Mesenchymal stem cell (in vitro differentiated cells and primary cell): ENCODE results near the gene SRC.

Experiments
- DNase-seq: peaks from one replicate; pipeline ENCODE4 v3.0.0-alpha.2; 2013
- H2AFZ ChIP-seq: one replicate; pipeline ENCODE4 v1.6.1; 2013; ENCODE audit warnings: low read depth, mild to moderate bottlenecking, control low read depth, inconsistent platforms, low read length, moderate library complexity
- H2AK5ac ChIP-seq: 2 replicates; pipeline ENCODE4 v1.6.1; 2013; ENCODE audit warnings: low read length, moderate library complexity, mild to moderate bottlenecking, inconsistent platforms; ENCODE audit not compliant: severe bottlenecking
- H2BK120ac ChIP-seq: one replicate; pipeline ENCODE4 v1.6.1; 2013; ENCODE audit warnings: low read depth, mild to moderate bottlenecking, inconsistent platforms, low read length, moderate library complexity
- H2BK12ac ChIP-seq, 2 experiments: one replicate each; pipeline ENCODE4 v1.6.1; 2013; ENCODE audit warnings: inconsistent platforms in 2 of 2, low read length in 2 of 2, mild to moderate bottlenecking in 2 of 2, moderate library complexity in 2 of 2, control low read depth in 1 of 2
- H2BK15ac ChIP-seq: one replicate; pipeline ENCODE4 v1.6.1; 2013; ENCODE audit warnings: mild to moderate bottlenecking, low read depth, inconsistent platforms; ENCODE audit not compliant: poor library complexity, severe bottlenecking
- H2BK5ac ChIP-seq: 2 replicates; pipeline ENCODE4 v1.6.1; 2013; ENCODE audit warnings: low read depth, mild to moderate bottlenecking, low read length, control low read depth, inconsistent platforms; ENCODE audit not compliant: poor library complexity, severe bottlenecking
- H3K14ac ChIP-seq, 2 experiments: one replicate each; pipeline ENCODE4 v1.6.1; 2013; ENCODE audit warnings: inconsistent platforms in 2 of 2, low read length in 2 of 2, control low read depth in 1 of 2, mild to moderate bottlenecking in 1 of 2, moderate library complexity in 1 of 2
- H3K18ac ChIP-seq, 2 experiments: one replicate each; pipeline ENCODE4 v1.6.1; 2013; ENCODE audit warnings: inconsistent platforms in 2 of 2, low read length in 2 of 2, control low read depth in 1 of 2, low read depth in 1 of 2, mild to moderate bottlenecking in 1 of 2
- H3K23ac ChIP-seq, 2 experiments: one replicate each; pipeline ENCODE4 v1.6.1; 2013; ENCODE audit warnings: inconsistent platforms in 2 of 2, low read length in 2 of 2, mild to moderate bottlenecking in 2 of 2, moderate library complexity in 2 of 2, control low read depth in 1 of 2
- H3K27ac ChIP-seq: 2 replicates; pipeline ENCODE4 v1.5.1; 2013; ENCODE audit warnings: mild to moderate bottlenecking, moderate library complexity, low read length, control low read depth, inconsistent platforms; ENCODE audit not compliant: poor library complexity, severe bottlenecking
- H3K27me3 ChIP-seq, 2 experiments: 2 replicates each; pipeline versions ENCODE4 v1.6.1 to v1.7.0; 2013; ENCODE audit warnings: low read length in 2 of 2, mild to moderate bottlenecking in 2 of 2, moderate library complexity in 2 of 2, control low read depth in 1 of 2, inconsistent platforms in 1 of 2; ENCODE audit not compliant: control insufficient read depth in 1 of 2, insufficient read depth in 1 of 2
- H3K36me3 ChIP-seq, 2 experiments: 2 replicates each; pipeline versions ENCODE4 v1.6.1 to v1.7.0; 2013; ENCODE audit warnings: low read length in 2 of 2, control low read depth in 1 of 2, inconsistent platforms in 1 of 2, low read depth in 1 of 2, mild to moderate bottlenecking in 1 of 2; ENCODE audit not compliant: insufficient read depth in 2 of 2, control insufficient read depth in 1 of 2
- H3K4ac ChIP-seq, 2 experiments: one replicate each; pipeline ENCODE4 v1.6.1; 2013; ENCODE audit warnings: inconsistent platforms in 2 of 2, low read length in 2 of 2, mild to moderate bottlenecking in 2 of 2, moderate library complexity in 2 of 2, control low read depth in 1 of 2, low read depth in 1 of 2
- H3K4me1 ChIP-seq: 2 replicates; pipeline ENCODE4 v1.6.1; 2013; ENCODE audit warnings: low read depth, low read length, control low read depth; ENCODE audit not compliant: control insufficient read depth, insufficient read depth
- H3K4me2 ChIP-seq: 2 replicates; pipeline ENCODE4 v1.6.1; 2013; ENCODE audit warnings: low read length, mild to moderate bottlenecking, inconsistent platforms; ENCODE audit not compliant: poor library complexity, severe bottlenecking
- H3K4me3 ChIP-seq, 2 experiments: 2 replicates each; pipeline versions ENCODE4 v1.5.1 to v1.7.0; 2013; ENCODE audit warnings: low read length in 2 of 2, mild to moderate bottlenecking in 2 of 2, control low read depth in 1 of 2, low read depth in 1 of 2; ENCODE audit not compliant: insufficient read depth in 1 of 2
- H3K79me1 ChIP-seq: replicated peaks from 2 replicates; pipeline ENCODE4 v1.6.1; 2013; ENCODE audit warnings: mild to moderate bottlenecking, control low read depth, low read length, inconsistent platforms; ENCODE audit not compliant: poor library complexity, severe bottlenecking
- H3K9ac ChIP-seq: 2 replicates; pipeline ENCODE4 v1.7.0; 2013; ENCODE audit warnings: mild to moderate bottlenecking, low read length, moderate library complexity
- H3K9me3 ChIP-seq: 2 replicates; pipeline ENCODE4 v1.7.0; 2013; ENCODE audit warnings: mild to moderate bottlenecking, low read length; ENCODE audit not compliant: control insufficient read depth
- H4K8ac ChIP-seq: one replicate; pipeline ENCODE4 v1.6.1; 2013; ENCODE audit warnings: inconsistent platforms, mild to moderate bottlenecking, low read length, moderate library complexity
- H4K91ac ChIP-seq: one replicate; pipeline ENCODE4 v1.6.1; 2013; ENCODE audit warnings: mild to moderate bottlenecking, low read length, inconsistent platforms
- WGBS: methylation state at CpG from one replicate; pipeline ENCODE4 v1.1.7; 2013; ENCODE audit warnings: mixed read lengths; 5-methylcytosine and 5-hydroxymethylcytosine counted together

SRC gene

GRCh38 chr20:37442547-37442946 is 96.6 kb downstream of the SRC start:
- H3K27me3 ChIP-seq: peaks cover 49 to 80% of the 10 kb centered on the region in 2 experiments
- no peak overlapping the region for H2AFZ ChIP-seq
- H2BK12ac ChIP-seq: no peak overlapping the region
- no peak overlapping the region for H2BK120ac ChIP-seq
- H3K23ac ChIP-seq: no peak overlapping the region
- H3K9me3 ChIP-seq: no peaks in the 10 kb centered on the region
- H3K36me3 ChIP-seq: no peaks in the 10 kb centered on the region
- H2BK5ac ChIP-seq: no peak overlapping the region
- no peak overlapping the region for H4K8ac ChIP-seq
- no peak overlapping the region for H3K9ac ChIP-seq
- H3K14ac ChIP-seq: no peak overlapping the region
- DNase-seq: no peak
- H3K4ac ChIP-seq: no peak overlapping the region
- no peak overlapping the region for H2BK15ac ChIP-seq
- no peak overlapping the region for H4K91ac ChIP-seq
- H3K27ac ChIP-seq: no peak overlapping the region
- H2AK5ac ChIP-seq: no peak overlapping the region
- H3K4me1 ChIP-seq: no peaks in the 10 kb centered on the region
- H3K18ac ChIP-seq: no peak overlapping the region
- H3K79me1 ChIP-seq: no peaks in the 10 kb centered on the region
- no peak overlapping the region for H3K4me2 ChIP-seq
- H3K4me3 ChIP-seq: no peak overlapping the region
- 80% methylated on average over 1 of the region's 1 CpG for WGBS

- no peak overlapping the region for H3K4ac ChIP-seq
- no peak overlapping the region for H2BK12ac ChIP-seq
- H4K91ac ChIP-seq: no peak overlapping the region
- H3K27me3 ChIP-seq: peaks cover 53 to 78% of the 10 kb centered on the region in 2 experiments
- H3K4me2 ChIP-seq: no peak overlapping the region
- no peak overlapping the region for H3K23ac ChIP-seq
- no peak overlapping the region for H2BK120ac ChIP-seq
- no peaks in the 10 kb centered on the region for H3K9me3 ChIP-seq
- H2AK5ac ChIP-seq: no peak overlapping the region
- no peaks in the 10 kb centered on the region for H3K36me3 ChIP-seq
- WGBS: 77% methylated on average over 3 of the region's 3 CpGs
- H2BK5ac ChIP-seq: no peak overlapping the region
- H2AFZ ChIP-seq: no peak overlapping the region
- no peaks in the 10 kb centered on the region for H3K4me1 ChIP-seq
- no peak overlapping the region for H4K8ac ChIP-seq
- H3K14ac ChIP-seq: no peak overlapping the region
- no peaks in the 10 kb centered on the region for H3K79me1 ChIP-seq
- no peak for DNase-seq
- H3K4me3 ChIP-seq: no peak overlapping the region
- H3K27ac ChIP-seq: no peak overlapping the region
- H3K9ac ChIP-seq: no peak overlapping the region
- H2BK15ac ChIP-seq: no peak overlapping the region
- no peak overlapping the region for H3K18ac ChIP-seq
Observed at GRCh38 chr20:37442986-37443385, 97.0 kb downstream of the SRC start.

GRCh38 chr20:37443596-37443995 is 97.7 kb downstream of the SRC start:
- no peak overlapping the region for H3K23ac ChIP-seq
- H2BK12ac ChIP-seq: no peak overlapping the region
- no peak overlapping the region for H3K27ac ChIP-seq
- H4K91ac ChIP-seq: no peak overlapping the region
- H3K18ac ChIP-seq: no peak overlapping the region
- no peak for DNase-seq
- H3K36me3 ChIP-seq: no peaks in the 10 kb centered on the region
- no peak overlapping the region for H2BK5ac ChIP-seq
- H3K9me3 ChIP-seq: no peaks in the 10 kb centered on the region
- H2AFZ ChIP-seq: no peak overlapping the region
- no peak overlapping the region for H3K4ac ChIP-seq
- no peak overlapping the region for H3K9ac ChIP-seq
- no peak overlapping the region for H4K8ac ChIP-seq
- H3K4me1 ChIP-seq: no peaks in the 10 kb centered on the region
- H3K79me1 ChIP-seq: no peaks in the 10 kb centered on the region
- no peak overlapping the region for H2BK120ac ChIP-seq
- no peak overlapping the region for H2BK15ac ChIP-seq
- 73% methylated on average over 3 of the region's 4 CpGs for WGBS
- H2AK5ac ChIP-seq: no peak overlapping the region
- no peak overlapping the region for H3K4me3 ChIP-seq
- H3K14ac ChIP-seq: no peak overlapping the region
- peaks cover 53 to 79% of the 10 kb centered on the region in 2 experiments for H3K27me3 ChIP-seq
- H3K4me2 ChIP-seq: no peak overlapping the region

DNA sequence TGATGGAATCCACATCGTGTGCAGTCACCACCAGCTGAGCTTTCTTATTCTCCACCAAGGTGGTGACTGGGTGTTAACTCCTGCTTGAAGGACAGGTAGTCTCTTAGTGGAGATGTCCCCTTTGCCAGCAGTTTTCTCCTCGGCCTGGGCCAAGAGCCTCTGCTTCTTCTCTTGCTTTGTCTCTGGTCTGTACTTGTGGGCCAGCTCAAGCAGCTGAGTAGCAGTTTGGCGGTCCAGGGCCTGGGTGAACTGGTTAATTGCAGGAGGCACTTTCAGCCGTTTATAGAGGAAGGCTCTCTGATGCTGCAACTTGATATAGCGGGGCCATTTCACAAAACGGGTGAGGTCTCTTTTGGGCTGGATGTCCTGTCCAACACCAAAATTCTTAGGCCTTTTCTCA is 99.1 kb downstream of the SRC start:
- H2AFZ ChIP-seq: no peak overlapping the region
- 71% methylated on average over 6 of the region's 6 CpGs for WGBS
- no peak overlapping the region for H2BK120ac ChIP-seq
- no peak overlapping the region for H3K14ac ChIP-seq
- no peak overlapping the region for H2AK5ac ChIP-seq
- H3K18ac ChIP-seq: no peak overlapping the region
- DNase-seq: no peak
- no peaks in the 10 kb centered on the region for H3K9me3 ChIP-seq
- H2BK15ac ChIP-seq: no peak overlapping the region
- H3K4ac ChIP-seq: no peak overlapping the region
- H3K23ac ChIP-seq: no peak overlapping the region
- H3K27ac ChIP-seq: no peak overlapping the region
- no peaks in the 10 kb centered on the region for H3K79me1 ChIP-seq
- no peaks in the 10 kb centered on the region for H3K36me3 ChIP-seq
- H3K9ac ChIP-seq: no peak overlapping the region
- no peak overlapping the region for H2BK5ac ChIP-seq
- no peak overlapping the region for H4K8ac ChIP-seq
- H3K27me3 ChIP-seq: peaks cover 44 to 78% of the 10 kb centered on the region in 2 experiments
- H4K91ac ChIP-seq: no peak overlapping the region
- H3K4me1 ChIP-seq: no peaks in the 10 kb centered on the region
- no peak overlapping the region for H2BK12ac ChIP-seq
- H3K4me2 ChIP-seq: no peak overlapping the region
- H3K4me3 ChIP-seq: no peak overlapping the region
